ENCODE measurements around the gene IL1RN. TPM values are rescaled to one million over a fixed set of nuclear protein-coding genes. Genes with fewer than 3 reads are reported as not detected.

IL1RN gene
- total RNA-seq, 1 donor from 2014 or later = not detected

DNA sequence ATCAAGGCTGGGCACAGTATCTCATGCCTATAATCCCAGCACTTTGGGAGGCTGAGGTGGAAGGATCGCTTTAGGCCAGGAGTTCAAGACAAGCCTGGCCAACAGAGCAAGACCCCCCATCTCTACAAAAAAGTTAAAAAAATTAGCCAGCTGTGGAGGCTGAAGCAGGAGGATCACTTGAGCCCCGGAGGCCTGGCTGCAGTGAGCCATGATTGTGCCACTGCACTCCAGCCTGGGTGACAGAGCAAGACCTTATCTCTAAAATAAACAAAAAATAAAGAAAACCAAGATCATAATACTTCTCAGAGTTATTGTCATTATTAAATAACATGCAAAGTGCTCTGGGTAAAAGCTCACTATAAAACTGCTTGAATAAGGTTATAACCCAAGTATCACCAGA lies 14.9 kb downstream of the IL1RN start:
- Mint-ChIP-seq H3K27me3 (ENCODE audit: insufficient read depth, low read depth) (peaks cover 8% of the 10 kb centered on the region), H3K4me1 (peaks cover 10% of the 10 kb centered on the region), H3K4me3 (no peak overlapping the region), H3K9me3 (peaks cover 6% of the 10 kb centered on the region), H3K27ac (no peak overlapping the region), H3K36me3 (no peaks in the 10 kb centered on the region)
- H3K4me1 ChIP-seq = no peaks in the 10 kb centered on the region
- no peaks in the 10 kb centered on the region for H3K79me2 ChIP-seq (ENCODE audit: low read depth)
- H3K36me3 ChIP-seq = no peaks in the 10 kb centered on the region
- no peak overlapping the region for H2AFZ ChIP-seq (replicated peaks)
- H3K27ac ChIP-seq = no peak overlapping the region
- H3K9me3 ChIP-seq (ENCODE audit: low read depth) = no peaks in the 10 kb centered on the region
- H3K4me2 ChIP-seq = no peak overlapping the region
- no peak overlapping the region for H3K4me3 ChIP-seq
- H3F3A ChIP-seq (ENCODE audit: low read depth) = no peaks in the 10 kb centered on the region
- DNase-seq (ENCODE audit: low spot score) = no peak
- no peak overlapping the region for H3K9ac ChIP-seq
- H4K20me1 ChIP-seq (ENCODE audit: low read depth) = no peaks in the 10 kb centered on the region
- no peaks in the 10 kb centered on the region for H3K27me3 ChIP-seq
- TF ChIP-seq EZH2 (IDR thresholded peaks at IDR 0.05) (no peak), EZH2phosphoT487 (IDR thresholded peaks at IDR 0.05) (no peak)
- TF ChIP-seq, protein P1, sequence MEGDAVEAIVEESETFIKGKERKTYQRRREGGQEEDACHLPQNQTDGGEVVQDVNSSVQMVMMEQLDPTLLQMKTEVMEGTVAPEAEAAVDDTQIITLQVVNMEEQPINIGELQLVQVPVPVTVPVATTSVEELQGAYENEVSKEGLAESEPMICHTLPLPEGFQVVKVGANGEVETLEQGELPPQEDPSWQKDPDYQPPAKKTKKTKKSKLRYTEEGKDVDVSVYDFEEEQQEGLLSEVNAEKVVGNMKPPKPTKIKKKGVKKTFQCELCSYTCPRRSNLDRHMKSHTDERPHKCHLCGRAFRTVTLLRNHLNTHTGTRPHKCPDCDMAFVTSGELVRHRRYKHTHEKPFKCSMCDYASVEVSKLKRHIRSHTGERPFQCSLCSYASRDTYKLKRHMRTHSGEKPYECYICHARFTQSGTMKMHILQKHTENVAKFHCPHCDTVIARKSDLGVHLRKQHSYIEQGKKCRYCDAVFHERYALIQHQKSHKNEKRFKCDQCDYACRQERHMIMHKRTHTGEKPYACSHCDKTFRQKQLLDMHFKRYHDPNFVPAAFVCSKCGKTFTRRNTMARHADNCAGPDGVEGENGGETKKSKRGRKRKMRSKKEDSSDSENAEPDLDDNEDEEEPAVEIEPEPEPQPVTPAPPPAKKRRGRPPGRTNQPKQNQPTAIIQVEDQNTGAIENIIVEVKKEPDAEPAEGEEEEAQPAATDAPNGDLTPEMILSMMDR (IDR thresholded peaks at IDR 0.05) = no peak

DNA sequence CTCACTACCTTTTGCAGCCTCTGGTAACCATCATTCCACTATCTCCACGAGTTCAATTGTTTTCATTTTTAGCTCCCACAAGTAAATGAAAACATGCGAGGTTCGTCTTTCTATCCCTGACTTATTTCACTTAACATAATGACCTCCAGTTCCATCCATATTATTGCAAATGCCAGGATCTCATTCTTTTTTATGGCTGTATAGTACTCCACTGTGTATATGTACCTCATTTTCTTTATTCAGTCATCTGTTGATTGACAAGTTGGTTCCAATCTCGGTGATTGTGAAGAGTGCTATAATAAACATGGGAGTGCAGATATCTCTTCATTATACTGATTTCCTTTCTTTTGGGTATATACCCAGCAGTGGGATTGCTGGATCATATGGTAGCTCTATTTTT lies 16.9 kb downstream of the IL1RN start:
- H3K27ac Mint-ChIP-seq = no peak overlapping the region
- H3K79me2 ChIP-seq (ENCODE audit: low read depth) = no peaks in the 10 kb centered on the region
- H3K36me3 Mint-ChIP-seq = no peaks in the 10 kb centered on the region
- DNase-seq (ENCODE audit: low spot score) = no peak
- no peaks in the 10 kb centered on the region for H3K9me3 ChIP-seq (ENCODE audit: low read depth)
- H3K4me3 ChIP-seq = no peak overlapping the region
- no peaks in the 10 kb centered on the region for H3K4me1 ChIP-seq
- H3K4me2 ChIP-seq = no peak overlapping the region
- H3K4me3 Mint-ChIP-seq = no peak overlapping the region
- no peak for TF ChIP-seq EZH2phosphoT487 (IDR thresholded peaks at IDR 0.05)
- TF ChIP-seq, protein P1 (IDR thresholded peaks at IDR 0.05) = no peak
- TF ChIP-seq EZH2 (IDR thresholded peaks at IDR 0.05) = no peak
- H3K4me1 Mint-ChIP-seq = no peaks in the 10 kb centered on the region
- H3F3A ChIP-seq (ENCODE audit: low read depth) = no peaks in the 10 kb centered on the region
- no peak overlapping the region for H3K9ac ChIP-seq
- H2AFZ ChIP-seq (replicated peaks) = no peak overlapping the region
- peaks cover 14% of the 10 kb centered on the region for H3K9me3 Mint-ChIP-seq
- no peaks in the 10 kb centered on the region for H3K36me3 ChIP-seq
- peaks cover 8% of the 10 kb centered on the region for H3K27me3 Mint-ChIP-seq (ENCODE audit: insufficient read depth, low read depth)
- no peaks in the 10 kb centered on the region for H4K20me1 ChIP-seq (ENCODE audit: low read depth)
- H3K27ac ChIP-seq = no peak overlapping the region
- no peaks in the 10 kb centered on the region for H3K27me3 ChIP-seq

DNA sequence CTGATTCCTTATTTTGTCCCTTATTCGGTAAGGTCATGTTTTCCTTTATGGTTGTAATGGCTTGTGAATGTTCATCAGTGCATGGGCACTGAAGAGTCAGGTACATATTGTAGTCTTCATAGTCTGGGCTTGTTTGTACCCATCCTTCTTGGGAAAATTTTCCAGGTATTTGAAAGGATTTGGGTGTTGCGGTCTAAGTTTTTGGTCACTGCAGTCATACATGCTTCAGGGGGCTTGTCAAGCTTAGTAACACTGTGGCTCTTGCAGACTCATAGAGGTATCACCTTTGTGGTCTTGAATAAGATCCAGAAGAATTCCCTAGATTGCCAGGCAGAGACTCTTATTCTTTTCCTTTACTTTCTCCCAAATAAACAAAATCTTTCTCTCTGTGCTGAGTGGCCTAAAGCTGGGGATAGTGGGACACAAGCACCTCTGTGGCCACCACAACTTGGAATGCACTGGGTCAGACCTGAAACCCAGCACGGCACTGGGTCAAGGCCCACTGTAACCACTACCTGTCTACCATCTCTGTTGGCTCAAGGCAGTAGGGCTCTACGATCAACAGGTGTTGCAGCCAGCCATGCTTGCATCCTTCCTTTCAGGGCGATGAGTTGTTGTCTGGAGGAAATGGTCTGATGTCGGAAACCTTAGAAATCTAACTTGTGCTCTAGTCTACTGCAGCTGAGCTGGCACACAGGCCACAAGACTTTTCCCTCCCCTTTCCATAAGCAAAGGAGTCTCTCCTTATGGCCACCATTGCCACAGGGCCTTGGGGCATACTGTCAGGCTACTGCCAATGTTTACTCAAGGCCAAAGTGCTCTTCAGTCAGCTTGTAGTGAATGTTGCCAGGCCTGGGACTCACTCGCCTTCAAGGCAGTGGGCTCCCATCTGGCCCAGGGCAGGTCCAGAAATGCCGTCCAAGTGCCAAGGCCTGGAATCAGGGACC lies 21.5 kb downstream of the IL1RN start:
- no peak overlapping the region for H3K4me3 Mint-ChIP-seq
- no peak for TF ChIP-seq EZH2 (IDR thresholded peaks at IDR 0.05)
- TF ChIP-seq, protein P1 (IDR thresholded peaks at IDR 0.05) = no peak
- TF ChIP-seq EZH2phosphoT487 (IDR thresholded peaks at IDR 0.05) = no peak
- H3K4me3 ChIP-seq = no peak overlapping the region

More for the DNA sequence above, 21.5 kb downstream of the IL1RN start:
- Histone ChIP-seq H3K27me3 (no peaks in the 10 kb centered on the region), H2AFZ (replicated peaks) (no peak overlapping the region), H3F3A (ENCODE audit: low read depth) (no peaks in the 10 kb centered on the region), H3K36me3 (no peaks in the 10 kb centered on the region), H4K20me1 (ENCODE audit: low read depth) (no peaks in the 10 kb centered on the region), H3K27ac (no peak overlapping the region), H3K79me2 (ENCODE audit: low read depth) (no peaks in the 10 kb centered on the region), H3K9ac (no peak overlapping the region), H3K4me1 (no peaks in the 10 kb centered on the region), H3K9me3 (ENCODE audit: low read depth) (no peaks in the 10 kb centered on the region), H3K4me2 (no peak overlapping the region)
- Mint-ChIP-seq H3K27me3 (ENCODE audit: insufficient read depth, low read depth) (peaks cover 3% of the 10 kb centered on the region), H3K4me1 (no peaks in the 10 kb centered on the region), H3K27ac (no peak overlapping the region), H3K36me3 (no peaks in the 10 kb centered on the region), H3K9me3 (peaks cover 14% of the 10 kb centered on the region)
- DNase-seq (ENCODE audit: low spot score) = no peak

Measured in neural progenitor cell (in vitro differentiated cells).